Mammary epithelial cell (primary cell): Measurements from ENCODE around the gene PCYOX1L.

Experiments used
- EZH2 ChIP-seq: IDR thresholded peaks from 2 replicates; pipeline ENCODE4 v1.6.1; 2012; ENCODE audit warnings: low read length, inconsistent platforms, borderline replicate concordance
- TF ChIP-seq, protein P1 (sequence below), 2 donors: IDR thresholded peaks in 1 of 2; conservative IDR thresholded peaks in 1 of 2; 2 replicates each; pipeline ENCODE4 v1.5.1; 2011 to 2012; ENCODE audit warnings: inconsistent platforms in 2 of 2, low read length in 2 of 2, mild to moderate bottlenecking in 2 of 2, control low read depth in 1 of 2, low read depth in 1 of 2; ENCODE audit not compliant: insufficient read depth in 1 of 2; ENCODE audit errors: extremely low read depth in 1 of 2

DNA sequence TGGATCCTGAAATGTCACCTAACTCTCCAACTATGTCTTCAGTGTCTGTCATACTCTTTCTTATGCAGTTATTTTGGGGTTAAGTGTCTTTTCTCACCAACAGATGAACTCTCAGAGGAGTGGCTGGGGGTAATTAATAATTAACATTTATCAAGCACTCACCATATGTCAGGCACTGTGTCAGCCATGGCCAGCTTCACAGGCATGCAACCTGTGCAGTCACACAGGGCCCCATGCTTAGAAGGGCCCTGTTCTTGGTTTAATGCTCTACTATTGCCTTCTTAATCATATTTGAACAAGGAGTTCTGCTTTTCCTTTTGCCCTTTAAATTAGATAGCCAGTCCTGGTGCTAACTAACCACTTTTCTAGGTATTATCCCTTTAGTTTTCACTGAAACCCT is 16.0 kb upstream of the PCYOX1L start:
- TF ChIP-seq, protein P1, sequence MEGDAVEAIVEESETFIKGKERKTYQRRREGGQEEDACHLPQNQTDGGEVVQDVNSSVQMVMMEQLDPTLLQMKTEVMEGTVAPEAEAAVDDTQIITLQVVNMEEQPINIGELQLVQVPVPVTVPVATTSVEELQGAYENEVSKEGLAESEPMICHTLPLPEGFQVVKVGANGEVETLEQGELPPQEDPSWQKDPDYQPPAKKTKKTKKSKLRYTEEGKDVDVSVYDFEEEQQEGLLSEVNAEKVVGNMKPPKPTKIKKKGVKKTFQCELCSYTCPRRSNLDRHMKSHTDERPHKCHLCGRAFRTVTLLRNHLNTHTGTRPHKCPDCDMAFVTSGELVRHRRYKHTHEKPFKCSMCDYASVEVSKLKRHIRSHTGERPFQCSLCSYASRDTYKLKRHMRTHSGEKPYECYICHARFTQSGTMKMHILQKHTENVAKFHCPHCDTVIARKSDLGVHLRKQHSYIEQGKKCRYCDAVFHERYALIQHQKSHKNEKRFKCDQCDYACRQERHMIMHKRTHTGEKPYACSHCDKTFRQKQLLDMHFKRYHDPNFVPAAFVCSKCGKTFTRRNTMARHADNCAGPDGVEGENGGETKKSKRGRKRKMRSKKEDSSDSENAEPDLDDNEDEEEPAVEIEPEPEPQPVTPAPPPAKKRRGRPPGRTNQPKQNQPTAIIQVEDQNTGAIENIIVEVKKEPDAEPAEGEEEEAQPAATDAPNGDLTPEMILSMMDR (conservative IDR thresholded peaks at IDR 0.05 in 1 of 2, IDR thresholded peaks at IDR 0.05 in 1 of 2; ENCODE audit: extremely low read depth in 1 of 2, insufficient read depth in 1 of 2, low read depth in 1 of 2, low read length in 2 of 2), result no peak
- no peak for TF ChIP-seq EZH2
